Mesenchymal stem cell (in vitro differentiated cells and primary cell): Measurements from ENCODE around the gene FAM25A.
"Not testable (repeated sequence)": the region's sequence is repeated elsewhere in the genome, so short reads cannot be mapped to it uniquely, and the experiment has no call there.

Source experiments
- DNase-seq: peaks from one replicate; pipeline ENCODE4 v3.0.0-alpha.2; 2013
- H2AFZ ChIP-seq: one replicate; pipeline ENCODE4 v1.6.1; 2013; ENCODE audit warnings: low read depth, mild to moderate bottlenecking, control low read depth, inconsistent platforms, low read length, moderate library complexity
- H2AK5ac ChIP-seq: 2 replicates; pipeline ENCODE4 v1.6.1; 2013; ENCODE audit warnings: low read length, moderate library complexity, mild to moderate bottlenecking, inconsistent platforms; ENCODE audit not compliant: severe bottlenecking
- H2BK120ac ChIP-seq: one replicate; pipeline ENCODE4 v1.6.1; 2013; ENCODE audit warnings: low read depth, mild to moderate bottlenecking, inconsistent platforms, low read length, moderate library complexity
- H2BK12ac ChIP-seq, 2 experiments: one replicate each; pipeline ENCODE4 v1.6.1; 2013; ENCODE audit warnings: inconsistent platforms in 2 of 2, low read length in 2 of 2, mild to moderate bottlenecking in 2 of 2, moderate library complexity in 2 of 2, control low read depth in 1 of 2
- H2BK15ac ChIP-seq: one replicate; pipeline ENCODE4 v1.6.1; 2013; ENCODE audit warnings: mild to moderate bottlenecking, low read depth, inconsistent platforms; ENCODE audit not compliant: poor library complexity, severe bottlenecking
- H2BK5ac ChIP-seq: 2 replicates; pipeline ENCODE4 v1.6.1; 2013; ENCODE audit warnings: low read depth, mild to moderate bottlenecking, low read length, control low read depth, inconsistent platforms; ENCODE audit not compliant: poor library complexity, severe bottlenecking
- H3K14ac ChIP-seq, 2 experiments: one replicate each; pipeline ENCODE4 v1.6.1; 2013; ENCODE audit warnings: inconsistent platforms in 2 of 2, low read length in 2 of 2, control low read depth in 1 of 2, mild to moderate bottlenecking in 1 of 2, moderate library complexity in 1 of 2
- H3K18ac ChIP-seq, 2 experiments: one replicate each; pipeline ENCODE4 v1.6.1; 2013; ENCODE audit warnings: inconsistent platforms in 2 of 2, low read length in 2 of 2, control low read depth in 1 of 2, low read depth in 1 of 2, mild to moderate bottlenecking in 1 of 2
- H3K23ac ChIP-seq, 2 experiments: one replicate each; pipeline ENCODE4 v1.6.1; 2013; ENCODE audit warnings: inconsistent platforms in 2 of 2, low read length in 2 of 2, mild to moderate bottlenecking in 2 of 2, moderate library complexity in 2 of 2, control low read depth in 1 of 2
- H3K27ac ChIP-seq: 2 replicates; pipeline ENCODE4 v1.5.1; 2013; ENCODE audit warnings: mild to moderate bottlenecking, moderate library complexity, low read length, control low read depth, inconsistent platforms; ENCODE audit not compliant: poor library complexity, severe bottlenecking
- H3K27me3 ChIP-seq, 2 experiments: 2 replicates each; pipeline versions ENCODE4 v1.6.1 to v1.7.0; 2013; ENCODE audit warnings: low read length in 2 of 2, mild to moderate bottlenecking in 2 of 2, moderate library complexity in 2 of 2, control low read depth in 1 of 2, inconsistent platforms in 1 of 2; ENCODE audit not compliant: control insufficient read depth in 1 of 2, insufficient read depth in 1 of 2
- H3K36me3 ChIP-seq, 2 experiments: 2 replicates each; pipeline versions ENCODE4 v1.6.1 to v1.7.0; 2013; ENCODE audit warnings: low read length in 2 of 2, control low read depth in 1 of 2, inconsistent platforms in 1 of 2, low read depth in 1 of 2, mild to moderate bottlenecking in 1 of 2; ENCODE audit not compliant: insufficient read depth in 2 of 2, control insufficient read depth in 1 of 2
- H3K4ac ChIP-seq, 2 experiments: one replicate each; pipeline ENCODE4 v1.6.1; 2013; ENCODE audit warnings: inconsistent platforms in 2 of 2, low read length in 2 of 2, mild to moderate bottlenecking in 2 of 2, moderate library complexity in 2 of 2, control low read depth in 1 of 2, low read depth in 1 of 2
- H3K4me1 ChIP-seq: 2 replicates; pipeline ENCODE4 v1.6.1; 2013; ENCODE audit warnings: low read depth, low read length, control low read depth; ENCODE audit not compliant: control insufficient read depth, insufficient read depth
- H3K4me2 ChIP-seq: 2 replicates; pipeline ENCODE4 v1.6.1; 2013; ENCODE audit warnings: low read length, mild to moderate bottlenecking, inconsistent platforms; ENCODE audit not compliant: poor library complexity, severe bottlenecking
- H3K4me3 ChIP-seq, 2 experiments: 2 replicates each; pipeline versions ENCODE4 v1.5.1 to v1.7.0; 2013; ENCODE audit warnings: low read length in 2 of 2, mild to moderate bottlenecking in 2 of 2, control low read depth in 1 of 2, low read depth in 1 of 2; ENCODE audit not compliant: insufficient read depth in 1 of 2
- H3K79me1 ChIP-seq: replicated peaks from 2 replicates; pipeline ENCODE4 v1.6.1; 2013; ENCODE audit warnings: mild to moderate bottlenecking, control low read depth, low read length, inconsistent platforms; ENCODE audit not compliant: poor library complexity, severe bottlenecking
- H3K9ac ChIP-seq: 2 replicates; pipeline ENCODE4 v1.7.0; 2013; ENCODE audit warnings: mild to moderate bottlenecking, low read length, moderate library complexity
- H3K9me3 ChIP-seq: 2 replicates; pipeline ENCODE4 v1.7.0; 2013; ENCODE audit warnings: mild to moderate bottlenecking, low read length; ENCODE audit not compliant: control insufficient read depth
- H4K8ac ChIP-seq: one replicate; pipeline ENCODE4 v1.6.1; 2013; ENCODE audit warnings: inconsistent platforms, mild to moderate bottlenecking, low read length, moderate library complexity
- H4K91ac ChIP-seq: one replicate; pipeline ENCODE4 v1.6.1; 2013; ENCODE audit warnings: mild to moderate bottlenecking, low read length, inconsistent platforms
- WGBS: methylation state at CpG from one replicate; pipeline ENCODE4 v1.1.7; 2013; ENCODE audit warnings: mixed read lengths; 5-methylcytosine and 5-hydroxymethylcytosine counted together

FAM25A gene

DNA sequence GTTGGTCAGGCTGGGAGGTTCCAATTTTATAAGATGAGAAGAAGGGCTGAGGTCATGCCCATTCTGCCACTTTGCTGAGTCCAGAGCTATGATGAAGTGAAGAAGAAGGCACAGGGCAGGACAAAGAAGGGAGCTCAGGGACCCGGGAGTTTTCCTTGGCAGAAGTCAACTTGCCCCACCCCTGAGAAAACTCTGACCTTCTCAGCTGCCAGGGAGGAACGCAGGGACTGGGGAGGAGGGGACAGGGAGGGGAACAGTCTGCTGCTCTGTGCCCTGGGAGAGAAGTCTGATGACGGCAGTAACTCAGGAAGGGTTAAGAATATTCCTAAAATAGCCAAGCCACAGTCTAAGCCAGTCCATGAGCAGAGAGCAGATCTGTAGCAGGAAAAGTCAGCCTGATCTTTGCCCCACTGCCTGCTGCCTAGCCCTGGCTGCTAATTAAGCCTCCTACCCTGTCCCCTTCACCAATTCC, 40.1 kb upstream of the FAM25A start:
- no peak overlapping the region for H3K14ac ChIP-seq
- no peak overlapping the region for H3K27ac ChIP-seq
- WGBS: 27% methylated on average over 2 of the region's 3 CpGs
- no peak overlapping the region for H3K4ac ChIP-seq
- H3K27me3 ChIP-seq: no peaks in the 10 kb centered on the region
- no peak overlapping the region for H2AK5ac ChIP-seq
- no peak overlapping the region for H2AFZ ChIP-seq
- H2BK15ac ChIP-seq: no peak overlapping the region
- H3K4me1 ChIP-seq: peaks cover 4% of the 10 kb centered on the region
- no peak overlapping the region for H2BK5ac ChIP-seq
- H3K9me3 ChIP-seq: no peaks in the 10 kb centered on the region
- H3K9ac ChIP-seq: peak overlapping the region; percentile 54
- H3K79me1 ChIP-seq: no peaks in the 10 kb centered on the region
- peak overlapping the region in 1 of 2 experiments; percentile 50 for H3K18ac ChIP-seq
- H3K4me3 ChIP-seq: no peak overlapping the region
- peak; percentile 47 for DNase-seq
- no peak overlapping the region for H2BK12ac ChIP-seq
- no peak overlapping the region for H2BK120ac ChIP-seq
- no peak overlapping the region for H4K91ac ChIP-seq
- no peak overlapping the region for H3K23ac ChIP-seq
- no peak overlapping the region for H4K8ac ChIP-seq
- H3K36me3 ChIP-seq: peaks cover 0 to 4% of the 10 kb centered on the region in 2 experiments
- H3K4me2 ChIP-seq: no peak overlapping the region

- H3K36me3 ChIP-seq, H3K9me3 ChIP-seq, H3K14ac ChIP-seq, H2BK5ac ChIP-seq, H3K4me2 ChIP-seq, H2AFZ ChIP-seq, H2BK15ac ChIP-seq, H3K23ac ChIP-seq, H2BK120ac ChIP-seq, H3K79me1 ChIP-seq, H4K8ac ChIP-seq, H3K4me3 ChIP-seq, H2AK5ac ChIP-seq, H3K9ac ChIP-seq, H3K18ac ChIP-seq, H2BK12ac ChIP-seq, H3K4ac ChIP-seq, H3K27me3 ChIP-seq, DNase-seq, H3K4me1 ChIP-seq, H4K91ac ChIP-seq, H3K27ac ChIP-seq: not testable (repeated sequence)
- 78% methylated on average over 5 of the region's 6 CpGs for WGBS
Measured at GRCh38 chr10:86981020-86981419, 39.1 kb upstream of the FAM25A start.

DNA sequence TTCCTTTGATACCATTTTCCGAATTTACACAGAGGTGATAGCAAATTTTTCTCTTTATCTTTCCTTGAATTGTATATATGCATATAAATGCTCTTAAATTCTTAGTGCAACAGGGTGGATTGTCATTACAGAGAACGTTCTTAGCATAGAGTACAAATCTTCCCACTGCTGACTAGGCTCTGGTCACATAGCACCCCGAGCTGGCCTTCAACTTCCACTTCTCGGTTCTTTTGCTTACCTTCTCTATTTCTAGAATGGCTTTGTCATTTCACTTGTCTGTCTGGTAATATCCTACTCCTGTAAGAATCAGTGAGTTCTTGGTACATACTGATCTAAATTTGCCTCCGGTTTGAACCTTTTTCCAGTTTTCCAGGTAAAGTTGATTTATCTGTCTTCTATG, 38.4 kb upstream of the FAM25A start:
- no peak overlapping the region for H4K8ac ChIP-seq
- no peak overlapping the region for H3K18ac ChIP-seq
- no peak overlapping the region for H4K91ac ChIP-seq
- peaks cover 4% of the 10 kb centered on the region for H3K4me1 ChIP-seq
- no peak overlapping the region for H2AFZ ChIP-seq
- no peak overlapping the region for H2BK15ac ChIP-seq
- H3K36me3 ChIP-seq: peaks cover 0 to 4% of the 10 kb centered on the region in 2 experiments
- no peaks in the 10 kb centered on the region for H3K79me1 ChIP-seq
- H2AK5ac ChIP-seq: no peak overlapping the region
- H3K23ac ChIP-seq: no peak overlapping the region
- H3K4me2 ChIP-seq: no peak overlapping the region
- no peaks in the 10 kb centered on the region for H3K9me3 ChIP-seq
- H3K27me3 ChIP-seq: no peaks in the 10 kb centered on the region
- no peak overlapping the region for H2BK5ac ChIP-seq
- WGBS: 88% methylated on average over 2 of the region's 5 CpGs
- no peak overlapping the region for H3K14ac ChIP-seq
- H3K9ac ChIP-seq: no peak overlapping the region
- no peak for DNase-seq
- H3K27ac ChIP-seq: no peak overlapping the region
- no peak overlapping the region for H2BK120ac ChIP-seq
- H2BK12ac ChIP-seq: no peak overlapping the region
- H3K4ac ChIP-seq: no peak overlapping the region
- no peak overlapping the region for H3K4me3 ChIP-seq

DNA sequence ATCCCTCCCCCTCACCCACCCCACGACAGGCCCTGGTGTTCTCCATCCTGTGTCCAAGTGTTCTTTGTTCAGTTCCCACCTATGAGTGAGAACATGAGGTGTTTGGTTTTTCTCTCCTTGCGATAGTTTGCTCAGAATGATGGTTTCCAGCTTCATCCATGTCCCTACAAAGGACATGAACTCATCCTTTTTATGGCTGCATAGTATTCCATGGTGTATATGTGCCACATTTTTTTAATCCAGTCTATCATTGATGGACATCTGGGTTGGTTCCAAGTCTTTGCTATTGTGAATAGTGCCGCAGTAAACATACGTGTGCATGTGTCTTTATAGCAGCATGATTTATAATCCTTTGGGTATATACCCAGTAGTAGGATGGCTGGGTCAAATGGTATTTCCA, 35.6 kb upstream of the FAM25A start:
- H3K23ac ChIP-seq, H2BK5ac ChIP-seq, H3K9ac ChIP-seq, H3K4me1 ChIP-seq, H3K18ac ChIP-seq, H2AK5ac ChIP-seq, H3K79me1 ChIP-seq, H3K14ac ChIP-seq, H4K91ac ChIP-seq, DNase-seq, H3K4ac ChIP-seq, H3K9me3 ChIP-seq, H2BK120ac ChIP-seq, H3K36me3 ChIP-seq, H3K27me3 ChIP-seq, H2BK15ac ChIP-seq, H4K8ac ChIP-seq, H3K27ac ChIP-seq, H2BK12ac ChIP-seq, H2AFZ ChIP-seq, H3K4me2 ChIP-seq, H3K4me3 ChIP-seq: not testable (repeated sequence)
- WGBS: no CpG with 5 or more reads among the region's 4 CpGs
